BJ (cell line): Measurements from ENCODE around the gene EDA2R. TPM values are rescaled to one million over a fixed set of nuclear protein-coding genes. Genes with fewer than 3 reads are reported as not detected.

Experiments used
- CTCF ChIA-PET: fragments of 350-600 bp; formaldehyde crosslinking; extraction: SDS; loops from one replicate; lab custom pipeline; 2021; ENCODE audit warnings: antibody characterized with exemption, inconsistent platforms; lab: Yijun Ruan, JAX
- POLR2A ChIA-PET: fragments of 300-600 bp; sonication (Branson Sonifier 250); formaldehyde crosslinking; extraction: SDS; loops from one replicate; lab custom pipeline; 2021; ENCODE audit warnings: antibody characterized with exemption; lab: Charles Lee
- DNase-seq: peaks from one replicate; pipeline ENCODE4 v3.0.0-alpha.2; 2011; ENCODE audit warnings: low read depth
- H3K27me3 ChIP-seq: 2 replicates; pipeline ENCODE4 v1.6.0; 2011; ENCODE audit warnings: low read length; ENCODE audit not compliant: control insufficient read depth, insufficient read depth
- H3K36me3 ChIP-seq: 2 replicates; pipeline ENCODE4 v1.5.1; 2011; ENCODE audit warnings: low read length; ENCODE audit not compliant: control insufficient read depth, insufficient read depth
- H3K4me3 ChIP-seq: 2 replicates; pipeline ENCODE4 v1.5.1; 2011; ENCODE audit warnings: low read depth, mild to moderate bottlenecking, control low read depth, low read length
- polyA plus RNA-seq: library from polyadenylated mRNA; depleted of rRNA; stranded (reverse); fragments of >200 nt; gene quantifications from 2 replicates; pipeline ENCODE4 v1.2.3, GENCODE V29; 2011
- small RNA-seq: library from RNA; depleted of rRNA; stranded (forward); fragments of <200 nt; gene quantifications from one replicate; pipeline ENCODE3, GENCODE V24; 2012; ENCODE audit warnings: low replicate concordance, low read depth; ENCODE audit not compliant: insufficient read length
- TF ChIP-seq, protein P1 (sequence below): IDR thresholded peaks from 2 replicates; pipeline ENCODE4 v1.5.1; 2011; ENCODE audit warnings: low read depth, mild to moderate bottlenecking, control low read depth, inconsistent platforms, low read length, moderate library complexity; ENCODE audit not compliant: insufficient read depth

The EDA2R gene
- polyA plus RNA-seq, 1 experiment, result 19.4 TPM

DNA sequence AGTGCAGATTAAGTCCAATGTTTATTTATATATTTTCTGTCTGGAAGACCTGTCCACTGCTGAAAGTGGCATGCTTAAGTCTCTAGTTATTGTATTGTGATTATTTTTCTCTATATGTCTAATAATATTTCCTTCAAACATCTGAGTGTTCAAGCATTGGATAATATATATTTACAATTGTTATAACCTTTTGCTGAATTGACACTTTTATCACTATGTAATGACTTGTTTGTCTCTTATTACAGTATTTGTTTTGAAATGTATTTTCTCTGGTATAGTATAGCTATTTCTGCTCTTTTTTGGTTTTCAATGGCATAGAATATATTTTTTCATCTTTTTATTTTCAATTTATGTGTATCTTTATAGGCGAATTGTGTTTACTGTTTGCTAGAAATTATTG, 59.7 kb downstream of the EDA2R start:
- POLR2A ChIA-PET, result no interaction called here

DNA sequence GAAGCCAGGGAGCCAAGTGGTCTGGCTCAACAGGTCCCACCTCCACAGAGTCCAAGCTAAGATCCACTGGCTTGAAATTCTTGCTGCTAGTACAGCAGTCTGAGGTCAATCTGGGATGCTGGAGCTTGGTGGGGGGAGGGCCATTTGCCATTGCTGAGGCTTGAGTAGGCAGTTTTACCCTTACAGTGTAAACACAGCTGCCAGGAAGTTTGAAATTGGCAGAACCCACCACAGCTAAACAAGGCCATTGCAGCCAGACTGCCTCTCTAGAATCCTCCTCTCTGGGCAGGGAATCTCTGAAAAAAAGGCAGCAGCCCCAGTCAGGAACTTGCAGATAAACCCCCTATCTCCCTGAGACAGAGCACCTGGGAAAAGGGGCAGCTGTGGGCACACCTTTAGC, 84.9 kb downstream of the EDA2R start:
- TF ChIP-seq, protein P1, sequence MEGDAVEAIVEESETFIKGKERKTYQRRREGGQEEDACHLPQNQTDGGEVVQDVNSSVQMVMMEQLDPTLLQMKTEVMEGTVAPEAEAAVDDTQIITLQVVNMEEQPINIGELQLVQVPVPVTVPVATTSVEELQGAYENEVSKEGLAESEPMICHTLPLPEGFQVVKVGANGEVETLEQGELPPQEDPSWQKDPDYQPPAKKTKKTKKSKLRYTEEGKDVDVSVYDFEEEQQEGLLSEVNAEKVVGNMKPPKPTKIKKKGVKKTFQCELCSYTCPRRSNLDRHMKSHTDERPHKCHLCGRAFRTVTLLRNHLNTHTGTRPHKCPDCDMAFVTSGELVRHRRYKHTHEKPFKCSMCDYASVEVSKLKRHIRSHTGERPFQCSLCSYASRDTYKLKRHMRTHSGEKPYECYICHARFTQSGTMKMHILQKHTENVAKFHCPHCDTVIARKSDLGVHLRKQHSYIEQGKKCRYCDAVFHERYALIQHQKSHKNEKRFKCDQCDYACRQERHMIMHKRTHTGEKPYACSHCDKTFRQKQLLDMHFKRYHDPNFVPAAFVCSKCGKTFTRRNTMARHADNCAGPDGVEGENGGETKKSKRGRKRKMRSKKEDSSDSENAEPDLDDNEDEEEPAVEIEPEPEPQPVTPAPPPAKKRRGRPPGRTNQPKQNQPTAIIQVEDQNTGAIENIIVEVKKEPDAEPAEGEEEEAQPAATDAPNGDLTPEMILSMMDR, result no peak
- Histone ChIP-seq H3K36me3 (no peaks in the 10 kb centered on the region), H3K27me3 (no peaks in the 10 kb centered on the region), H3K4me3 (no peak overlapping the region)
- ChIA-PET CTCF (no interaction called here), POLR2A (no interaction called here)
- DNase-seq, result no peak

More for the DNA sequence above, 59.7 kb downstream of the EDA2R start:
- TF ChIP-seq, protein P1, result no peak
- H3K4me3 ChIP-seq, result no peak overlapping the region
- no peak for DNase-seq
- no peaks in the 10 kb centered on the region for H3K27me3 ChIP-seq
- no peaks in the 10 kb centered on the region for H3K36me3 ChIP-seq
- CTCF ChIA-PET, result no interaction called here

DNA sequence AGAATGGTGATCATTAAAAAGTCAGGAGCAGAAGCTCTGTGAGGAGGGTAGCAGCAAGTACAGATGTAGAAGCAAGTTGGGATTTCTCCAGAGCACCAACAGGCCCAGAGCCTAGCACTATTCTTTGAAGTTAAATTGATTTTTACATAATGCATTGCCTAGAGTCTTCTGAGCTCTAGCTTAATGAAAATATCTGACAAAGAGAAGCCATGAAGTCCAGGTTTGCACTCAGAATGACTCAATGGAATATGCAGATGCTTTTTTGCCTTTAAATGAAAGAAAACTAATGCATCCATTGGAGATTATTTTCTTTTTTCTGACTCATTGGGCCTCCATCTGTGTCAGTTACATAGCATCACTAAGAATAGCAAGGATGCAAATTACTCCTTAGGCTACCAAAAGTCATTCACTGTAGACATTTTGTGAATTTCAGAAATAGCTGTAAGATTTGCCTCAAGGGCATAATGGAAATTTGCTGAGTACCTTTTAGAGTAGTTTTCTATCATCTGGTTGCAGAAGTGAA, 91.0 kb downstream of the EDA2R start:
- no peaks in the 10 kb centered on the region for H3K27me3 ChIP-seq
- CTCF ChIA-PET, result no interaction called here
- DNase-seq, result no peak
- POLR2A ChIA-PET, result no interaction called here
- H3K4me3 ChIP-seq, result no peak overlapping the region
- TF ChIP-seq, protein P1, result no peak
- H3K36me3 ChIP-seq, result no peaks in the 10 kb centered on the region

Small RNA genes within 50 kb of the gene (small RNA-seq; reads per million reads assigned to genes)
- not detected for gene RNU6-394P
